Spleen (tissue), 7 donors: Measurements from ENCODE around the gene SLC11A1.

Source experiments
- CTCF ChIP-seq, 11 experiments: fragments of 200-600 bp in 7 of 11; fragments of 450-650 bp in 4 of 11; sonication (generic) in 4 of 11; IDR thresholded peaks in 8 of 11; conservative IDR thresholded peaks in 3 of 11; 1 replicate in 7 of 11; 2 replicates in 4 of 11; pipeline versions ENCODE4 v1.4.0 to v1.8.0; 2016 to 2021; ENCODE audit warnings: antibody characterized with exemption in 11 of 11, inconsistent platforms in 4 of 11, mild to moderate bottlenecking in 1 of 11
- POLR2A ChIP-seq, 3 donors: fragments of 450-650 bp; IDR thresholded peaks; one replicate each; pipeline ENCODE4 v1.5.1; 2017; ENCODE audit warnings: antibody characterized with exemption in 3 of 3, mild to moderate bottlenecking in 1 of 3
- donor health status: DM: no; HTN: no; CAD: no; lungs with moderate emphysema.
- donor health status: DM: no; HTN: no; CAD: no.
- donor health status: DM: no; HTN: no; CAD: no.

DNA sequence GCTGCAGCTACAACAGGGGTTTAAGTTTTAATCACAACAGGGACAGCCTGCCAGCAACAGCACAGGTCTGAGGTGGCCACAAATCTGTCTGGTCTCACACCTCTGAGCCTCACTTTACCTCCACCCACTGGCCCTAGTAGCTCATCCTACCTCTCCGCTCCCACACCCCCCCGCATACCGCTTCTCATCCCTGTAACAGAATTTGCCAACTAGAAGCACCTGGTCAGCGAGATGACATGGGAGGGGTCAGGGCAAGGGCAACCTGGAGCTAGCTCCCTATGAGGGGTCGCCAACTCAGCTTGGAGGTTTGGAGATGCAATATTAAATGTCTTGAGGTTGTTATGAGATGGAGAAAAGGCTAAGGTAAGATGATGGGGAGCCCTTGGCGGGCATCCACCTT is 17.9 kb upstream of the SLC11A1 start:
- TF ChIP-seq CTCF (IDR thresholded peaks at IDR 0.05 in 8 of 11, conservative IDR thresholded peaks at IDR 0.05 in 3 of 11) (no peak), POLR2A (IDR thresholded peaks at IDR 0.05) (no peak)
